ENCODE results near the gene SLC47A1.
A peak's percentile ranks its signal among the peaks of the same experiment; 100 is the strongest.
"Not testable (repeated sequence)": the region's sequence is repeated elsewhere in the genome, so short reads cannot be mapped to it uniquely, and the experiment has no call there.

SLC47A1 gene

GRCh38 chr17:19507775-19508576, 25.7 kb upstream of the SLC47A1 start:
- Mint-ChIP-seq H3K27me3 (peaks cover 20% of the 10 kb centered on the region), H3K36me3 (ENCODE audit: low read depth) (peaks cover 15% of the 10 kb centered on the region), H3K27ac (peak overlapping the region; percentile 76), H3K4me3 (peak overlapping the region; percentile 89), H3K9me3 (no peaks in the 10 kb centered on the region), H3K4me1 (ENCODE audit: low read depth) (peaks cover 9% of the 10 kb centered on the region)
- intact Hi-C loops (cut with micrococcal nuclease): loop anchor here (5.0 kb wide), 1 partner anchor 131 kb away; the partner anchor contains the start of gene MAPK7

GRCh38 chr17:19508577-19508867, 25.1 kb upstream of the SLC47A1 start:
- Mint-ChIP-seq H3K36me3 (ENCODE audit: low read depth) (peaks cover 15% of the 10 kb centered on the region), H3K4me1 (ENCODE audit: low read depth) (peaks cover 10% of the 10 kb centered on the region), H3K9me3 (no peaks in the 10 kb centered on the region), H3K4me3 (peak overlapping the region; percentile 89), H3K27ac (peak overlapping the region; percentile 76), H3K27me3 (peaks cover 20% of the 10 kb centered on the region)
- intact Hi-C loops (cut with micrococcal nuclease): loop anchor here (5.0 kb wide), 1 partner anchor 131 kb away; the partner anchor contains the start of gene MAPK7

- not testable (repeated sequence) for H3K27ac Mint-ChIP-seq, H3K4me3 Mint-ChIP-seq, H3K9me3 Mint-ChIP-seq
- H3K4me1 Mint-ChIP-seq (ENCODE audit: low read depth): peaks cover 14% of the 10 kb centered on the region
- peaks cover 19% of the 10 kb centered on the region for H3K27me3 Mint-ChIP-seq
- intact Hi-C loops (cut with micrococcal nuclease): loop anchor here (5.0 kb wide), 1 partner anchor 132 kb away; the partner anchor contains the start of gene MAPK7
- H3K36me3 Mint-ChIP-seq (ENCODE audit: low read depth): peaks cover 15% of the 10 kb centered on the region
Measured at GRCh38 chr17:19509281-19509852, 24.3 kb upstream of the SLC47A1 start.

GRCh38 chr17:19510903-19511302, 22.8 kb upstream of the SLC47A1 start:
- peaks cover 8% of the 10 kb centered on the region for H3K27me3 Mint-ChIP-seq
- peaks cover 14% of the 10 kb centered on the region for H3K4me1 Mint-ChIP-seq (ENCODE audit: low read depth)
- intact Hi-C loops (cut with micrococcal nuclease): loop anchor here (5.0 kb wide), 1 partner anchor 236 kb away; the partner anchor contains the start of gene ALDH3A1
- H3K9me3 Mint-ChIP-seq: no peaks in the 10 kb centered on the region
- no peak overlapping the region for H3K4me3 Mint-ChIP-seq
- H3K27ac Mint-ChIP-seq: no peak overlapping the region
- peaks cover 15% of the 10 kb centered on the region for H3K36me3 Mint-ChIP-seq (ENCODE audit: low read depth)

GRCh38 chr17:19513897-19514488, 19.7 kb upstream of the SLC47A1 start:
- H3K9me3 Mint-ChIP-seq: no peaks in the 10 kb centered on the region
- no peaks in the 10 kb centered on the region for H3K36me3 Mint-ChIP-seq (ENCODE audit: low read depth)
- no peak overlapping the region for H3K4me3 Mint-ChIP-seq
- no peaks in the 10 kb centered on the region for H3K27me3 Mint-ChIP-seq
- H3K27ac Mint-ChIP-seq: no peak overlapping the region
- intact Hi-C loops (cut with micrococcal nuclease): loop anchor here (1.0 to 5.0 kb wide), 4 partner anchors 32 to 252 kb away; partner anchors contain the start of gene ALDH3A1
- H3K4me1 Mint-ChIP-seq (ENCODE audit: low read depth): peaks cover 5% of the 10 kb centered on the region

- Mint-ChIP-seq H3K27me3 (no peaks in the 10 kb centered on the region), H3K27ac (no peak overlapping the region), H3K4me3 (no peak overlapping the region), H3K9me3 (no peaks in the 10 kb centered on the region), H3K4me1 (ENCODE audit: low read depth) (peaks cover 39% of the 10 kb centered on the region), H3K36me3 (ENCODE audit: low read depth) (no peaks in the 10 kb centered on the region)
- intact Hi-C loops (cut with micrococcal nuclease): no loop called here
Measured at GRCh38 chr17:19517699-19518098, 16.0 kb upstream of the SLC47A1 start.

- H3K27ac Mint-ChIP-seq: peak overlapping the region; percentile 75
- peaks cover 34% of the 10 kb centered on the region for H3K4me1 Mint-ChIP-seq (ENCODE audit: low read depth)
- H3K4me3 Mint-ChIP-seq; H3K27me3 Mint-ChIP-seq; H3K9me3 Mint-ChIP-seq; intact Hi-C loops (cut with micrococcal nuclease); H3K36me3 Mint-ChIP-seq (ENCODE audit: low read depth): not testable (repeated sequence)
Measured at GRCh38 chr17:19519388-19520291, 14.0 kb upstream of the SLC47A1 start.

GRCh38 chr17:19520641-19521040, 13.0 kb upstream of the SLC47A1 start:
- H3K36me3 Mint-ChIP-seq (ENCODE audit: low read depth): no peaks in the 10 kb centered on the region
- peaks cover 34% of the 10 kb centered on the region for H3K4me1 Mint-ChIP-seq (ENCODE audit: low read depth)
- no peaks in the 10 kb centered on the region for H3K27me3 Mint-ChIP-seq
- H3K9me3 Mint-ChIP-seq: no peaks in the 10 kb centered on the region
- no peak overlapping the region for H3K4me3 Mint-ChIP-seq
- intact Hi-C loops (cut with micrococcal nuclease): no loop called here
- H3K27ac Mint-ChIP-seq: peak overlapping the region; percentile 75

GRCh38 chr17:19523690-19524089, 10.0 kb upstream of the SLC47A1 start:
- H3K27me3 Mint-ChIP-seq: peaks cover 4% of the 10 kb centered on the region
- intact Hi-C loops (cut with micrococcal nuclease): no loop called here
- H3K9me3 Mint-ChIP-seq: no peaks in the 10 kb centered on the region
- peaks cover 38% of the 10 kb centered on the region for H3K4me1 Mint-ChIP-seq (ENCODE audit: low read depth)
- no peaks in the 10 kb centered on the region for H3K36me3 Mint-ChIP-seq (ENCODE audit: low read depth)
- H3K4me3 Mint-ChIP-seq: no peak overlapping the region
- H3K27ac Mint-ChIP-seq: no peak overlapping the region

- H3K4me1 Mint-ChIP-seq (ENCODE audit: low read depth): peaks cover 19% of the 10 kb centered on the region
- H3K4me3 Mint-ChIP-seq; H3K9me3 Mint-ChIP-seq; H3K27me3 Mint-ChIP-seq; H3K27ac Mint-ChIP-seq; H3K36me3 Mint-ChIP-seq (ENCODE audit: low read depth); intact Hi-C loops (cut with micrococcal nuclease): not testable (repeated sequence)
Measured at GRCh38 chr17:19526950-19527349, 6.7 kb upstream of the SLC47A1 start.

GRCh38 chr17:19531780-19532501, 1.7 kb upstream of the SLC47A1 start:
- H3K9me3 Mint-ChIP-seq: no peaks in the 10 kb centered on the region
- peaks cover 43% of the 10 kb centered on the region for H3K27me3 Mint-ChIP-seq
- intact Hi-C loops (cut with micrococcal nuclease): no loop called here
- H3K27ac Mint-ChIP-seq: peak overlapping the region; percentile 76
- H3K4me3 Mint-ChIP-seq: no peak overlapping the region
- peaks cover 39% of the 10 kb centered on the region for H3K4me1 Mint-ChIP-seq (ENCODE audit: low read depth)
- peaks cover 8% of the 10 kb centered on the region for H3K36me3 Mint-ChIP-seq (ENCODE audit: low read depth)

- Mint-ChIP-seq H3K4me1 (ENCODE audit: low read depth) (peaks cover 51% of the 10 kb centered on the region), H3K27ac (peak overlapping the region; percentile 76), H3K27me3 (peaks cover 42% of the 10 kb centered on the region), H3K36me3 (ENCODE audit: low read depth) (peaks cover 15% of the 10 kb centered on the region), H3K9me3 (no peaks in the 10 kb centered on the region), H3K4me3 (peak overlapping the region; percentile 81)
- intact Hi-C loops (cut with micrococcal nuclease): no loop called here
Measured at GRCh38 chr17:19533036-19533717, 477 bp upstream of the SLC47A1 start.

All from dendritic cell treated with granulocyte-macrophage colony-stimulating factor and Interleukin-4, amounts not matched to agents 40 ng/mL and 50 ng/mL, for 4 days (primary cell).